OCI-LY7 (cell line): Measurements from ENCODE around the gene TPCN1.

Source experiments
- CTCF ChIP-seq: fragments of 200-600 bp; sonication (generic); conservative IDR thresholded peaks from 2 replicates; pipeline ENCODE4 v1.5.1; 2014; ENCODE audit warnings: mild to moderate bottlenecking, antibody characterized with exemption, low read length, moderate library complexity, mixed read lengths
- EZH2phosphoT487 ChIP-seq: fragments of 200-600 bp; sonication (generic); IDR thresholded peaks from 2 replicates; pipeline ENCODE4 v1.6.1; 2018; ENCODE audit warnings: low read depth, borderline replicate concordance, mild to moderate bottlenecking, mixed run types, antibody characterized with exemption, low read length, moderate library complexity, mixed read lengths

GRCh38 chr12:113287146-113287898 is 66.1 kb downstream of the TPCN1 start:
- no peak for TF ChIP-seq CTCF
- no peak for TF ChIP-seq EZH2phosphoT487
